GM12878 (cell line): ENCODE measurements around the gene DNASE1L1. TPM values are rescaled to one million over a fixed set of nuclear protein-coding genes. Genes with fewer than 3 reads are reported as not detected.

Source experiments
- ATAC-seq: fragments of 200-7000 bp; cut with Tn5 transposase; 3 replicates; pipeline ENCODE4 v1.9.1; 2020; ENCODE audit warnings: mild to moderate bottlenecking, moderate library complexity
- BruUV-seq: library from RNA; stranded (reverse); fragments of 400-500 nt; replicated peaks from 2 replicates; lab custom pipeline; 2021; lab: Mats Ljungman, UMichigan
- CTCF ChIA-PET: fragments of 300-600 bp; sonication (Branson Sonifier 250); formaldehyde crosslinking; extraction: SDS; loops from one replicate; lab custom pipeline; 2021; ENCODE audit warnings: inconsistent platforms; lab: Yijun Ruan, JAX
- POLR2A ChIA-PET: fragments of 350-600 bp; formaldehyde crosslinking; extraction: SDS; loops from one replicate; lab custom pipeline; 2021; ENCODE audit warnings: inconsistent platforms; lab: Charles Lee
- RAD21 ChIA-PET: fragments of 300-600 bp; sonication (Branson Sonifier 250); formaldehyde crosslinking; loops from one replicate; lab custom pipeline; 2023; ENCODE audit warnings: antibody characterized with exemption; ENCODE audit not compliant: unreplicated experiment; lab: Charles Lee
- SMC1A ChIA-PET: fragments of 300-600 bp; sonication (Branson Sonifier 250); formaldehyde crosslinking; loops from one replicate; lab custom pipeline; 2023; ENCODE audit not compliant: unreplicated experiment, uncharacterized antibody; lab: Charles Lee
- DNase-seq: peaks from one replicate; pipeline ENCODE4 v3.0.0-alpha.2; 2011; ENCODE audit warnings: low read depth, low spot score
- FAIRE-seq: peaks from 3 replicates; lab custom pipeline; 2011; peaks lifted over from hg19 to GRCh38; lab: Jason Lieb, UNC
- H2AFZ ChIP-seq: 2 replicates; pipeline ENCODE4 v1.6.0; 2011; ENCODE audit warnings: low read depth, low read length, control low read depth; ENCODE audit not compliant: control insufficient read depth
- H3K27ac ChIP-seq: 2 replicates; pipeline ENCODE4 v1.5.1; 2011; ENCODE audit warnings: control low read depth; ENCODE audit not compliant: control insufficient read depth, insufficient read depth
- H3K27me3 ChIP-seq, 2 experiments: replicated peaks in 1 of 2; 2 replicates each; pipeline versions ENCODE4 v1.6.0 to v1.6.1; 2011; ENCODE audit warnings: low read length in 1 of 2; ENCODE audit not compliant: control insufficient read depth in 2 of 2, insufficient read depth in 2 of 2
- H3K36me3 ChIP-seq, 2 experiments: 2 replicates each; pipeline ENCODE4 v1.5.1; 2011; ENCODE audit warnings: low read length in 1 of 2; ENCODE audit not compliant: control insufficient read depth in 2 of 2, insufficient read depth in 2 of 2
- H3K4me1 ChIP-seq: 2 replicates; pipeline ENCODE4 v1.6.1; 2011; ENCODE audit warnings: mild to moderate bottlenecking, low read length, moderate library complexity, mixed read lengths; ENCODE audit not compliant: control insufficient read depth, insufficient read depth
- H3K4me2 ChIP-seq: 2 replicates; pipeline ENCODE4 v1.6.0; 2011; ENCODE audit warnings: control low read depth; ENCODE audit not compliant: control insufficient read depth, insufficient read depth
- H3K4me3 ChIP-seq: fragments of 200-600 bp; sonication (generic); 2 replicates; pipeline ENCODE4 v1.5.1; 2016
- H3K79me2 ChIP-seq: 2 replicates; pipeline ENCODE4 v1.6.0; 2011; ENCODE audit warnings: low read length; ENCODE audit not compliant: control insufficient read depth, insufficient read depth
- H3K9ac ChIP-seq: 2 replicates; pipeline ENCODE4 v1.8.0; 2011; ENCODE audit warnings: low read length, control low read depth, mixed read lengths; ENCODE audit not compliant: control insufficient read depth, insufficient read depth
- H3K9me3 ChIP-seq: replicated peaks from 3 replicates; pipeline ENCODE4 v1.5.1; 2011; ENCODE audit warnings: mild to moderate bottlenecking, low read length; ENCODE audit not compliant: control insufficient read depth, insufficient read depth
- H4K20me1 ChIP-seq: 2 replicates; pipeline ENCODE4 v1.6.0; 2011; ENCODE audit not compliant: control insufficient read depth, insufficient read depth
- BHLHE40 ChIP-seq, 2 experiments: fragments of 450-650 bp in 1 of 2; IDR thresholded peaks; 2 replicates each; pipeline ENCODE4 v1.6.1; 2011 to 2017; ENCODE audit warnings: low read depth in 2 of 2, borderline replicate concordance in 1 of 2, improper control_type of control experiment in 1 of 2, low read length in 1 of 2, mild to moderate bottlenecking in 1 of 2
- CBFB ChIP-seq: IDR thresholded peaks from 2 replicates; pipeline ENCODE4 v1.6.1; 2016; ENCODE audit warnings: antibody characterized with exemption, low read depth
- CEBPB ChIP-seq, 2 experiments: fragments of 150-350 bp in 1 of 2; IDR thresholded peaks; 2 replicates each; pipeline ENCODE4 v1.6.1; 2012 to 2014; ENCODE audit warnings: low read depth in 2 of 2, low read length in 2 of 2, borderline replicate concordance in 1 of 2, inconsistent platforms in 1 of 2
- HCFC1 ChIP-seq: fragments of 150-350 bp; IDR thresholded peaks from 2 replicates; pipeline ENCODE4 v1.6.1; 2014; ENCODE audit warnings: low read length
- IRF3 ChIP-seq: fragments of 450-650 bp; IDR thresholded peaks from 2 replicates; pipeline ENCODE4 v1.6.1; 2014; ENCODE audit warnings: mild to moderate bottlenecking
- JUND ChIP-seq: IDR thresholded peaks from 2 replicates; pipeline ENCODE4 v1.6.1; 2012; ENCODE audit warnings: low read depth, mild to moderate bottlenecking, low read length, improper control_type of control experiment, moderate library complexity
- MTA3 ChIP-seq: IDR thresholded peaks from 2 replicates; pipeline ENCODE4 v1.6.1; 2012; ENCODE audit warnings: low read length, inconsistent platforms, borderline replicate concordance
- MYB ChIP-seq: fragments of 150-350 bp; IDR thresholded peaks from 2 replicates; pipeline ENCODE4 v1.6.1; 2014; ENCODE audit warnings: mild to moderate bottlenecking, low read depth, low read length, borderline replicate concordance
- RELB ChIP-seq: fragments of 450-650 bp; IDR thresholded peaks from 2 replicates; pipeline ENCODE4 v1.6.1; 2017; ENCODE audit warnings: low read depth, mild to moderate bottlenecking, moderate library complexity
- TAF1 ChIP-seq: IDR thresholded peaks from 2 replicates; pipeline ENCODE4 v1.6.1; 2011; ENCODE audit warnings: mild to moderate bottlenecking, low read depth, low read length, borderline replicate concordance
- TBL1XR1 ChIP-seq: IDR thresholded peaks from 2 replicates; pipeline ENCODE4 v1.6.1; 2012; ENCODE audit warnings: low read depth, low read length, improper control_type of control experiment
- TCF7 ChIP-seq: IDR thresholded peaks from 2 replicates; pipeline ENCODE4 v1.6.1; 2014; ENCODE audit warnings: antibody characterized with exemption, borderline replicate concordance
- WRNIP1 ChIP-seq: IDR thresholded peaks from 2 replicates; pipeline ENCODE4 v1.6.1; 2011; ENCODE audit warnings: low read depth, low read length, improper control_type of control experiment, borderline replicate concordance
- ZNF384 ChIP-seq: IDR thresholded peaks from 2 replicates; pipeline ENCODE4 v1.6.1; 2012; ENCODE audit warnings: low read depth, mild to moderate bottlenecking, low read length, improper control_type of control experiment, borderline replicate concordance
- ZNF622 ChIP-seq: fragments of 450-650 bp; IDR thresholded peaks from 2 replicates; pipeline ENCODE4 v1.6.1; 2017; ENCODE audit warnings: mild to moderate bottlenecking, inconsistent platforms
- ZNF687 ChIP-seq: fragments of 450-650 bp; IDR thresholded peaks from 2 replicates; pipeline ENCODE4 v1.6.1; 2017; ENCODE audit warnings: mild to moderate bottlenecking, moderate library complexity
- WGBS: methylation state at CpG from one replicate; pipeline ENCODE4 v1.1.6; 2016; ENCODE audit warnings: low lambda C conversion rate; ENCODE audit not compliant: insufficient replicate concordance, insufficient coverage; ENCODE audit errors: missing lambda C conversion rate; 5-methylcytosine and 5-hydroxymethylcytosine counted together
- in situ Hi-C: fragments of 300-500 bp; cut with MboI; formaldehyde crosslinking; loops from 9 replicates; pipeline ENCODE4 v1.14.3; 2018; ENCODE audit warnings: mixed read lengths
- intact Hi-C: fragments of 100-400 bp; cut with micrococcal nuclease; formaldehyde crosslinking; loops from one replicate; pipeline ENCODE4 v1.14.2; 2022; ENCODE audit not compliant: unreplicated experiment
- polyA plus RNA-seq, 11 experiments: library from polyadenylated mRNA; depleted of rRNA in 4 of 11; unstranded in 6 of 11; stranded (reverse) in 5 of 11; fragments of >200 nt; fragmentation: Nextera tagmentation in 4 of 11; fragmentation: Illumina TruSeq in 1 of 11; extraction: Ambion mirVana in 4 of 11; extraction: Trizol in 1 of 11; gene quantifications; 1 replicate in 1 of 11; 2 replicates in 10 of 11; pipeline versions ENCODE4 v1.2.1 to v1.2.3, GENCODE V29; 2011 to 2016; ENCODE audit warnings: inconsistent platforms in 2 of 11, missing spikeins in 2 of 11, low read depth in 1 of 11
- total RNA-seq, 4 experiments: library from RNA; depleted of rRNA in 3 of 4; stranded (reverse); fragments of >200 nt in 3 of 4; fragmentation: Illumina TruSeq in 1 of 4; extraction: Trizol in 1 of 4; gene quantifications; 2 replicates each; pipeline versions ENCODE4 v1.2.1 to v1.2.3, GENCODE V29; 2013 to 2021

Gene DNASE1L1
- total and polyA plus RNA-seq, 10 of the 15 experiments (the other 5 are each of a cell fraction or from before 2014, with no cell fraction given) = 0.60 to 22.7 (median 6.8) TPM

GRCh38 chrX:154383359-154384283 is 25.4 kb downstream of the DNASE1L1 start:
- WGBS = 53% methylated on average over 13 of the region's 14 CpGs
- ChIA-PET CTCF (interaction anchor here (2.9 kb wide), 1 partner anchor 10 kb away, joined by 17 read pairs; the partner anchor contains the start of gene FLNA), RAD21 (interaction anchor here (2.0 kb wide), 1 partner anchor 10 kb away, joined by 10 read pairs; the partner anchor contains the start of gene FLNA), POLR2A (interaction anchor here (1.4 kb wide), 1 partner anchor 10 kb away, joined by 6 read pairs; the partner anchor contains the start of gene FLNA), SMC1A (interaction anchor here (2.6 kb wide), 1 partner anchor 10 kb away, joined by 10 read pairs; no protein-coding TSS in a partner anchor)
- no peaks in the 10 kb centered on the region; the same call in 2 of the 3 replicates for H3K9me3 ChIP-seq
- H3K4me2 ChIP-seq = no peak overlapping the region
- H3K9ac ChIP-seq = no peak overlapping the region
- H3K4me1 ChIP-seq = no peaks in the 10 kb centered on the region; the same call in 1 of the 2 replicates
- H3K79me2 ChIP-seq = peaks cover 15% of the 10 kb centered on the region
- H2AFZ ChIP-seq = no peak overlapping the region
- H3K27me3 ChIP-seq = no peaks in the 10 kb centered on the region
- no peaks in the 10 kb centered on the region for H4K20me1 ChIP-seq
- no peaks in the 10 kb centered on the region; a peak in 1 of 4 replicates for H3K36me3 ChIP-seq
- no peak overlapping the region for H3K27ac ChIP-seq
- BruUV-seq = no TSS peak
- H3K4me3 ChIP-seq = no peak overlapping the region
- FAIRE-seq = no peak
- in situ Hi-C loops (no loop called here), intact Hi-C loops (no loop called here)
- ATAC-seq = no peak
- DNase-seq = no peak
- TF ChIP-seq MYB = no peak
- no peak for TF ChIP-seq MTA3
- no peak for TF ChIP-seq BHLHE40 (IDR thresholded peaks at IDR 0.05; ENCODE audit: borderline replicate concordance in 1 of 2, low read depth in 2 of 2, low read length in 1 of 2)
- TF ChIP-seq CEBPB (IDR thresholded peaks at IDR 0.05; ENCODE audit: borderline replicate concordance in 1 of 2, low read depth in 2 of 2, low read length in 2 of 2) = no peak
- no peak for TF ChIP-seq RELB
- no peak for TF ChIP-seq TCF7
- no peak for TF ChIP-seq CBFB
- TF ChIP-seq ZNF384 = no peak
- no peak for TF ChIP-seq WRNIP1
- TF ChIP-seq TBL1XR1 = no peak
- TF ChIP-seq TAF1 = no peak
- no peak for TF ChIP-seq JUND
- TF ChIP-seq HCFC1 = no peak
- no peak for TF ChIP-seq ZNF622
- TF ChIP-seq IRF3 = no peak
- no peak for TF ChIP-seq ZNF687
